Measurements from ENCODE around the gene PRM1.

Gene PRM1

GRCh38 chr16:11232852-11233726 is 48.0 kb downstream of the PRM1 start:
- DNase-seq = peak; percentile 94 to 96

- DNase-seq = no peak
Observed at GRCh38 chr16:11232302-11232851, 48.8 kb downstream of the PRM1 start.

GRCh38 chr16:11231367-11231970 is 49.7 kb downstream of the PRM1 start:
- no peak for DNase-seq

Data from activated T-cell treated with anti-CD3 and anti-CD28 coated beads, Interleukin-2, amount 50 U/mL, for 48 hours (primary cell).